ENCODE results near the gene ADCY10.

GRCh38 chr1:167854184-167854583 is 59.8 kb downstream of the ADCY10 start:
- TF ChIP-seq CTCF (IDR thresholded peaks at IDR 0.05; ENCODE audit: low read depth, low read length) (no peak), EZH2phosphoT487 (IDR thresholded peaks at IDR 0.05; ENCODE audit: low read depth) (no peak)

All from OCI-LY3 (cell line).